ENCODE data around the gene BOLA1. TPM values are rescaled to one million over a fixed set of nuclear protein-coding genes. Genes with fewer than 3 reads are reported as not detected.

Gene BOLA1
- total and polyA plus RNA-seq, 2 donors (not counting 1 experiment from before 2014, with no cell fraction given), result 15.0 to 16.7 TPM

DNA sequence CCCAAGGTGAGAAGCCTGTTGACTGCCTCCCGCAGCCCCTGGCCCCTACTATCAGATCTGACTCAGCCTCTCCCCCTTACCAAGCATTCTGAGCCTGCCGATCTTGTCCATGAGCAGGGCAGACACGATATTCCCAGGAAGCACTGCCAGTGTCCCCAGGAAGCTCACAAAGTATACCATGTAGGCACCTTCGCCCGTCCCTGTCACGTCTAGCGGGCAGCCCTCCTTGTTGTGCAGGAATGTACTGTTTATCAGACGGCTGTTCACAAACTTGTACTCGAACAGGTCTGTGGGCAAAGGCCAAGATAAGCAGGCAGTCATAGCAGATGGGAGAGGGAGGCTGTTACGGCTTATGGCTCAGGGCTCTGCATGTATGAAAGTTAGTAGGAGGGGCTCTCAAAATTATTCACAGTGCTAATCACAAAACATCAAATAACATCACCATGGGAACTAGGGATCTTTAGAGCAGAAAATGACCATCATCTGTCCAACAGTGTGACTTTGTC lies 7.3 kb downstream of the BOLA1 start:
- Mint-ChIP-seq H3K4me3 (no peak overlapping the region), H3K27ac (no peak overlapping the region), H3K4me1 (no peaks in the 10 kb centered on the region), H3K9me3 (ENCODE audit: insufficient read depth) (no peaks in the 10 kb centered on the region), H3K27me3 (peaks cover 28% of the 10 kb centered on the region)
- Histone ChIP-seq H3K9ac (ENCODE audit: low read length) (no peak overlapping the region), H2AFZ (ENCODE audit: insufficient read depth, low read depth, low read length, poor library complexity, severe bottlenecking) (no peak overlapping the region), H3K4me1 (ENCODE audit: control insufficient read depth in 2 of 2, insufficient read depth in 2 of 2, low read length in 2 of 2) (no peaks in the 10 kb centered on the region), H3K27me3 (replicated peaks in 1 of 4; ENCODE audit: control extremely low read depth in 1 of 4, control insufficient read depth in 3 of 4, insufficient read depth in 4 of 4, low read length in 3 of 4) (no peaks in the 10 kb centered on the region), H3K27ac (ENCODE audit: low read length in 2 of 2) (no peak overlapping the region), H3K4me2 (replicated peaks; ENCODE audit: low read depth, low read length, poor library complexity, severe bottlenecking) (no peak overlapping the region), H3K36me3 (replicated peaks in 1 of 2; ENCODE audit: control extremely low read depth in 1 of 2, control insufficient read depth in 1 of 2, extremely low read depth in 1 of 2, insufficient read depth in 2 of 2, low read length in 1 of 2) (no peaks in the 10 kb centered on the region), H3K9me3 (ENCODE audit: control extremely low read depth in 1 of 3, control insufficient read depth in 2 of 3, insufficient read depth in 1 of 3, low read length in 2 of 3) (no peaks in the 10 kb centered on the region), H3K4me3 (ENCODE audit: control extremely low read depth in 1 of 5, extremely low read depth in 1 of 5, insufficient read depth in 1 of 5, low read depth in 2 of 5, low read length in 4 of 5) (no peak overlapping the region), H4K20me1 (ENCODE audit: control insufficient read depth, insufficient read depth, low read length, poor library complexity, severe bottlenecking) (no peaks in the 10 kb centered on the region), H3K79me2 (ENCODE audit: control insufficient read depth, insufficient read depth, low read length) (no peaks in the 10 kb centered on the region)
- ChIA-PET POLR2A (no interaction called here), CTCF (no interaction called here)
- WGBS (ENCODE audit: insufficient coverage), result 96% methylated on average over 7 of the region's 10 CpGs
- DNase-seq (no peak), ATAC-seq (ENCODE audit: low read depth) (no peak)
- intact Hi-C loops (cut with micrococcal nuclease), result no loop called here
- TF ChIP-seq EZH2 (IDR thresholded peaks at IDR 0.05; ENCODE audit: borderline replicate concordance, insufficient read depth, low read depth, low read length, poor library complexity, severe bottlenecking), result no peak
- TF ChIP-seq, protein P1, sequence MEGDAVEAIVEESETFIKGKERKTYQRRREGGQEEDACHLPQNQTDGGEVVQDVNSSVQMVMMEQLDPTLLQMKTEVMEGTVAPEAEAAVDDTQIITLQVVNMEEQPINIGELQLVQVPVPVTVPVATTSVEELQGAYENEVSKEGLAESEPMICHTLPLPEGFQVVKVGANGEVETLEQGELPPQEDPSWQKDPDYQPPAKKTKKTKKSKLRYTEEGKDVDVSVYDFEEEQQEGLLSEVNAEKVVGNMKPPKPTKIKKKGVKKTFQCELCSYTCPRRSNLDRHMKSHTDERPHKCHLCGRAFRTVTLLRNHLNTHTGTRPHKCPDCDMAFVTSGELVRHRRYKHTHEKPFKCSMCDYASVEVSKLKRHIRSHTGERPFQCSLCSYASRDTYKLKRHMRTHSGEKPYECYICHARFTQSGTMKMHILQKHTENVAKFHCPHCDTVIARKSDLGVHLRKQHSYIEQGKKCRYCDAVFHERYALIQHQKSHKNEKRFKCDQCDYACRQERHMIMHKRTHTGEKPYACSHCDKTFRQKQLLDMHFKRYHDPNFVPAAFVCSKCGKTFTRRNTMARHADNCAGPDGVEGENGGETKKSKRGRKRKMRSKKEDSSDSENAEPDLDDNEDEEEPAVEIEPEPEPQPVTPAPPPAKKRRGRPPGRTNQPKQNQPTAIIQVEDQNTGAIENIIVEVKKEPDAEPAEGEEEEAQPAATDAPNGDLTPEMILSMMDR (IDR thresholded peaks at IDR 0.05), result no peak

DNA sequence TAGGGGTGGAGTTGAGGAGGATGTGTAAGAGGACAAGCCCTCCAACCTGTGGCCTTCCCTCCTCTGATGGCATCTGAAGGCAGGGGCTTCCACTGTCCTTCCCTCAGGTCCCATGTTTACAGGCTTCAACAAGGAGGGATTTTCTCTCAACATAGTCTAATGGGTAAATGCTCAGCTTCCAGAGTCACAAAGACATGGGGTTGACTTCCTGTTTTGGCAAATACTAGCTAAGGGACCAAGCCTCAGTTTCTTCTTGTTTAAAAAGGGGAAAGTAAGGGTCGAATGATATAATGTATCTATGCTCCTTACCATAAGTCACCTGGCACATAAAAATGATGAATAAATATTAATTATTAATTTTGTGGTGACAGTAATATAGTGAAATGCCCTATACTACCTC lies 15.2 kb downstream of the BOLA1 start:
- no peak overlapping the region for H3K4me2 ChIP-seq (replicated peaks; ENCODE audit: low read depth, low read length, poor library complexity, severe bottlenecking)

More for the DNA sequence above, 15.2 kb downstream of the BOLA1 start:
- H2AFZ ChIP-seq (ENCODE audit: insufficient read depth, low read depth, low read length, poor library complexity, severe bottlenecking), result no peak overlapping the region
- H3K9me3 ChIP-seq (ENCODE audit: control extremely low read depth in 1 of 3, control insufficient read depth in 2 of 3, insufficient read depth in 1 of 3, low read length in 2 of 3), result no peaks in the 10 kb centered on the region
- DNase-seq (no peak), ATAC-seq (ENCODE audit: low read depth) (no peak)
- H3K4me3 ChIP-seq (ENCODE audit: control extremely low read depth in 1 of 5, extremely low read depth in 1 of 5, insufficient read depth in 1 of 5, low read depth in 2 of 5, low read length in 4 of 5), result no peak overlapping the region
- no peaks in the 10 kb centered on the region for H3K79me2 ChIP-seq (ENCODE audit: control insufficient read depth, insufficient read depth, low read length)
- no peak overlapping the region for H3K27ac Mint-ChIP-seq
- no peak overlapping the region for H3K27ac ChIP-seq (ENCODE audit: low read length in 2 of 2)
- TF ChIP-seq, protein P1 (IDR thresholded peaks at IDR 0.05), result no peak
- TF ChIP-seq EZH2 (IDR thresholded peaks at IDR 0.05; ENCODE audit: borderline replicate concordance, insufficient read depth, low read depth, low read length, poor library complexity, severe bottlenecking), result no peak
- H3K9me3 Mint-ChIP-seq (ENCODE audit: insufficient read depth), result no peaks in the 10 kb centered on the region
- WGBS (ENCODE audit: insufficient coverage), result no CpG with 5 or more reads among the region's 1 CpG
- no peak overlapping the region for H3K9ac ChIP-seq (ENCODE audit: low read length)
- no peak overlapping the region for H3K4me3 Mint-ChIP-seq
- peaks cover 38% of the 10 kb centered on the region for H3K27me3 Mint-ChIP-seq
- peaks cover 28% of the 10 kb centered on the region for H3K4me1 Mint-ChIP-seq
- ChIA-PET CTCF (no interaction called here), POLR2A (no interaction called here)
- peaks cover 0 to 29% (median 16%) of the 10 kb centered on the region in 4 experiments for H3K27me3 ChIP-seq (replicated peaks in 1 of 4; ENCODE audit: control extremely low read depth in 1 of 4, control insufficient read depth in 3 of 4, insufficient read depth in 4 of 4, low read length in 3 of 4)
- intact Hi-C loops (cut with micrococcal nuclease), result no loop called here
- no peaks in the 10 kb centered on the region for H4K20me1 ChIP-seq (ENCODE audit: control insufficient read depth, insufficient read depth, low read length, poor library complexity, severe bottlenecking)
- H3K36me3 ChIP-seq (replicated peaks in 1 of 2; ENCODE audit: control extremely low read depth in 1 of 2, control insufficient read depth in 1 of 2, extremely low read depth in 1 of 2, insufficient read depth in 2 of 2, low read length in 1 of 2), result no peaks in the 10 kb centered on the region
- peaks cover 23 to 25% of the 10 kb centered on the region in 2 donors for H3K4me1 ChIP-seq (ENCODE audit: control insufficient read depth in 2 of 2, insufficient read depth in 2 of 2, low read length in 2 of 2)

Data from B cell (primary cell).